Endodermal cell (in vitro differentiated cells): ENCODE data around the gene OVCH2. TPM values are rescaled to one million over a fixed set of nuclear protein-coding genes. Genes with fewer than 3 reads are reported as not detected.

Experiments
- DNase-seq: peaks from one replicate; pipeline ENCODE4 v3.0.0-alpha.2; 2017
- H3K27ac ChIP-seq: 2 replicates; pipeline ENCODE4 v1.5.1; 2013; ENCODE audit warnings: mild to moderate bottlenecking, low read depth, low read length, moderate library complexity
- H3K27me3 ChIP-seq: 2 replicates; pipeline ENCODE4 v1.6.1; 2013; ENCODE audit warnings: mild to moderate bottlenecking, low read length, moderate library complexity; ENCODE audit not compliant: insufficient read depth, control insufficient read depth, poor library complexity, severe bottlenecking
- H3K36me3 ChIP-seq: 2 replicates; pipeline ENCODE4 v1.7.0; 2013; ENCODE audit warnings: mild to moderate bottlenecking, low read length, moderate library complexity; ENCODE audit not compliant: control insufficient read depth, insufficient read depth
- H3K4me1 ChIP-seq: one replicate; pipeline ENCODE4 v1.7.0; 2013; ENCODE audit warnings: low read length; ENCODE audit not compliant: control insufficient read depth, insufficient read depth
- H3K4me3 ChIP-seq: 2 replicates; pipeline ENCODE4 v1.5.1; 2013; ENCODE audit warnings: mild to moderate bottlenecking, low read length, moderate library complexity
- H3K9ac ChIP-seq: 2 replicates; pipeline ENCODE4 v1.6.1; 2013; ENCODE audit warnings: mild to moderate bottlenecking, low read length, moderate library complexity; ENCODE audit not compliant: poor library complexity, severe bottlenecking; ENCODE audit errors: extremely low read depth
- H3K9me3 ChIP-seq: 2 replicates; pipeline ENCODE4 v1.6.1; 2013; ENCODE audit warnings: mild to moderate bottlenecking, low read length, moderate library complexity; ENCODE audit not compliant: control insufficient read depth
- H3K27ac Mint-ChIP-seq: 2 replicates; pipeline ENCODE4 v1.8.0; 2020; ENCODE audit warnings: mixed read lengths
- H3K27me3 Mint-ChIP-seq: 2 replicates; pipeline ENCODE4 v1.8.0; 2021; ENCODE audit warnings: mild to moderate bottlenecking, mixed read lengths; ENCODE audit not compliant: insufficient read depth
- H3K36me3 Mint-ChIP-seq: 2 replicates; pipeline ENCODE4 v1.8.0; 2020; ENCODE audit warnings: low read depth, mixed read lengths
- H3K4me1 Mint-ChIP-seq: 2 replicates; pipeline ENCODE4 v1.8.0; 2020; ENCODE audit warnings: mixed read lengths
- H3K4me3 Mint-ChIP-seq: 2 replicates; pipeline ENCODE4 v1.8.0; 2020; ENCODE audit warnings: mild to moderate bottlenecking, moderate library complexity, mixed read lengths
- H3K9me3 Mint-ChIP-seq: 2 replicates; pipeline ENCODE4 v1.8.0; 2020; ENCODE audit warnings: mild to moderate bottlenecking, mixed read lengths
- CTCF ChIP-seq: fragments of 200-600 bp; sonication (generic); conservative IDR thresholded peaks from 2 replicates; pipeline ENCODE4 v1.5.0; 2021; ENCODE audit warnings: antibody characterized with exemption, mild to moderate bottlenecking
- WGBS, 2 experiments: methylation state at CpG; one replicate each; pipeline versions ENCODE4 v1.1.5 to v1.1.7; 2013; ENCODE audit warnings: missing lambda C conversion rate in 2 of 2, mixed read lengths in 1 of 2; ENCODE audit not compliant: insufficient coverage in 1 of 2, insufficient read length in 1 of 2; 5-methylcytosine and 5-hydroxymethylcytosine counted together
- total RNA-seq, 2 donors: library from RNA; stranded (reverse); fragmentation: NEBNext Ultra II Directional in 1 of 2; extraction: Animal tissue kit (Norgen Biotek cat#: 25700) in 1 of 2; gene quantifications; 2 replicates in 1 of 2; 3 replicates in 1 of 2; pipeline ENCODE4 v1.2.1, GENCODE V29; 2021

The OVCH2 gene
- total RNA-seq, 2 donors from 2014 or later, result 8.2 to 30.1 TPM

GRCh38 chr11:7668464-7668863, 37.8 kb downstream of the OVCH2 start:
- no peaks in the 10 kb centered on the region for H3K27me3 ChIP-seq
- H3K9me3 ChIP-seq, result peaks cover 12% of the 10 kb centered on the region
- peak overlapping the region; percentile 47 for H3K27ac ChIP-seq
- Mint-ChIP-seq H3K4me3 (no peak overlapping the region), H3K36me3 (peaks cover 69% of the 10 kb centered on the region), H3K27ac (peak overlapping the region; percentile 78), H3K27me3 (no peaks in the 10 kb centered on the region), H3K9me3 (peaks cover 14% of the 10 kb centered on the region), H3K4me1 (peaks cover 28% of the 10 kb centered on the region)
- WGBS, 2 experiments, result 80 to 90% methylated on average over 7 of the region's 7 CpGs
- H3K9ac ChIP-seq, result no peak overlapping the region
- H3K36me3 ChIP-seq, result peaks cover 61% of the 10 kb centered on the region
- DNase-seq, result no peak
- no peak overlapping the region for H3K4me3 ChIP-seq
- no peak for TF ChIP-seq CTCF
- peaks cover 13% of the 10 kb centered on the region for H3K4me1 ChIP-seq

GRCh38 chr11:7667460-7667859, 38.8 kb downstream of the OVCH2 start:
- Mint-ChIP-seq H3K9me3 (peaks cover 19% of the 10 kb centered on the region), H3K4me3 (no peak overlapping the region), H3K27ac (no peak overlapping the region), H3K4me1 (peaks cover 28% of the 10 kb centered on the region), H3K27me3 (no peaks in the 10 kb centered on the region), H3K36me3 (peaks cover 75% of the 10 kb centered on the region)
- Histone ChIP-seq H3K9me3 (peaks cover 12% of the 10 kb centered on the region), H3K4me1 (peaks cover 13% of the 10 kb centered on the region), H3K27me3 (no peaks in the 10 kb centered on the region), H3K4me3 (no peak overlapping the region), H3K9ac (no peak overlapping the region), H3K36me3 (peaks cover 61% of the 10 kb centered on the region), H3K27ac (no peak overlapping the region)
- WGBS, 2 experiments, result 95 to 100% methylated on average over 2 of the region's 2 CpGs
- DNase-seq, result no peak
- TF ChIP-seq CTCF, result no peak

GRCh38 chr11:7666292-7666866, 39.9 kb downstream of the OVCH2 start:
- Mint-ChIP-seq H3K27me3 (no peaks in the 10 kb centered on the region), H3K36me3 (peaks cover 80% of the 10 kb centered on the region), H3K4me1 (peaks cover 24% of the 10 kb centered on the region), H3K4me3 (no peak overlapping the region), H3K9me3 (peaks cover 20% of the 10 kb centered on the region), H3K27ac (no peak overlapping the region)
- H3K4me3 ChIP-seq, result no peak overlapping the region
- TF ChIP-seq CTCF, result no peak
- H3K36me3 ChIP-seq, result peaks cover 61% of the 10 kb centered on the region
- H3K27me3 ChIP-seq, result no peaks in the 10 kb centered on the region
- no peak for DNase-seq
- H3K4me1 ChIP-seq, result peaks cover 12% of the 10 kb centered on the region
- WGBS, 2 experiments, result 90 to 94% methylated on average over 4 to 7 of the region's 7 CpGs
- H3K9ac ChIP-seq, result no peak overlapping the region
- H3K9me3 ChIP-seq, result peaks cover 12% of the 10 kb centered on the region
- no peak overlapping the region for H3K27ac ChIP-seq
